Measurements from ENCODE around the gene MOGAT2.

The MOGAT2 gene

DNA sequence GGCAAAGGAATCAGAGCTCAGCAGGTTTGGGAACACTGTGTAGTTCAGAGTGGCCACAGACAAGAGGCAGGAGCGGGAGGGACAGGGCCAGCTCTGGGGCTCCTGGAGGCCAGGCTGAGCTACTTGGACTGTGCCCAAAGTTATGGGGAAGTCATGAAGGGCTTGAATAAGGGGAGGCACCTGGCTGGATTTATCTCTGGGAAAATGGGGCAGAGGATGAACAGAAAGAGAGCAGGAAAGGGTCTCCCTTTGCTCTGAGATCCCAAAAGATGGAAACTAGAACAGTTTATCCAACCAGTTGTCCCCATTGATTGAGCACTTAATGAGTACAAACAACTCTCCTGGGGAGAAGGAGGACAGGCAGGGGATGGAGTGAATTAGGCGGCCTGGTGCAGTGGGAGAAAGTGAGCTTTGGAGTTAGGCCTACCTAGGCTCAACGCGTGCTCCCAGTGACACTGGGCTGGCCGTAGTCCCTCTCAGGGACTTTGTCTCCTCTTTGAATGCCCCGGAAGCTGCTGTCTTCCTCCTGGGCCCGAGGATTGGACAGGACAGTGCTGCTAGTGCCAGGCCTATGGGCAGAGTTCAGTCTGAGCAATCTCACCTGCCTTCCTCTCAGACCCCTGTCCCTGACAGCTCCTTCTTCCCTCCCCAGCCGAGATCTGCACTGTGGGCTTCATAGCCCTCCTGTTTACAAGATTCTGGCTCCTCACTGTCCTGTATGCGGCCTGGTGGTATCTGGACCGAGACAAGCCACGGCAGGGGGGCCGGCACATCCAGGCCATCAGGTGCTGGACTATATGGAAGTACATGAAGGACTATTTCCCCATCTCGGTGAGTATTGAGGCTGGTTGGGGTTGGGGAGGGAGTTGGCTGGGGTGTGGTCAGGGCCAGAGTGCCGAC is 2.0 kb downstream of the MOGAT2 start:
- H3K4me3 ChIP-seq (ENCODE audit: low read length), result no peak overlapping the region
- DNase-seq (ENCODE audit: low read depth), result no peak
- TF ChIP-seq, protein P1, sequence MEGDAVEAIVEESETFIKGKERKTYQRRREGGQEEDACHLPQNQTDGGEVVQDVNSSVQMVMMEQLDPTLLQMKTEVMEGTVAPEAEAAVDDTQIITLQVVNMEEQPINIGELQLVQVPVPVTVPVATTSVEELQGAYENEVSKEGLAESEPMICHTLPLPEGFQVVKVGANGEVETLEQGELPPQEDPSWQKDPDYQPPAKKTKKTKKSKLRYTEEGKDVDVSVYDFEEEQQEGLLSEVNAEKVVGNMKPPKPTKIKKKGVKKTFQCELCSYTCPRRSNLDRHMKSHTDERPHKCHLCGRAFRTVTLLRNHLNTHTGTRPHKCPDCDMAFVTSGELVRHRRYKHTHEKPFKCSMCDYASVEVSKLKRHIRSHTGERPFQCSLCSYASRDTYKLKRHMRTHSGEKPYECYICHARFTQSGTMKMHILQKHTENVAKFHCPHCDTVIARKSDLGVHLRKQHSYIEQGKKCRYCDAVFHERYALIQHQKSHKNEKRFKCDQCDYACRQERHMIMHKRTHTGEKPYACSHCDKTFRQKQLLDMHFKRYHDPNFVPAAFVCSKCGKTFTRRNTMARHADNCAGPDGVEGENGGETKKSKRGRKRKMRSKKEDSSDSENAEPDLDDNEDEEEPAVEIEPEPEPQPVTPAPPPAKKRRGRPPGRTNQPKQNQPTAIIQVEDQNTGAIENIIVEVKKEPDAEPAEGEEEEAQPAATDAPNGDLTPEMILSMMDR (conservative IDR thresholded peaks at IDR 0.05; ENCODE audit: low read length), result no peak

DNA sequence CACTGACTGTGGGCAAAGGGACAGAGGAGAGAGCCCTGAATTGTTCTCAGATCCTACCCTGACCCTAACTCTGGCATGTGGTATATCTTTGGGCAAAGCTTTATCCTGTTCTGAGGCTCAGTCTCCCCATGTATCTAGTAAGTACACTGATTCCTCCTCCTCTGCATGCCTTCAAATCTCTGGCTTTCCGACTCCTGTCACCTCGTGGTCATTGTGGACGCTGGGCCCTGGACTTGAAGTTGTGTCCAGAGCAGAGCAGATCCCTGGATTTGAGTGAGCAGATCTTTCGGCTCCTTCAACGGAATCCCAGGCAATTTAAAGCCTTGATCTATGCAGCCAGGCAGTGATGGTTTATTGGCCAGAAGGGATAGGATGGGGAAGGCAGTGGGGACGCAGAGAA is 3.0 kb downstream of the MOGAT2 start:
- H3K4me3 ChIP-seq (ENCODE audit: low read length), result no peak overlapping the region
- no peak for DNase-seq (ENCODE audit: low read depth)
- TF ChIP-seq, protein P1 (conservative IDR thresholded peaks at IDR 0.05; ENCODE audit: low read length), result no peak

DNA sequence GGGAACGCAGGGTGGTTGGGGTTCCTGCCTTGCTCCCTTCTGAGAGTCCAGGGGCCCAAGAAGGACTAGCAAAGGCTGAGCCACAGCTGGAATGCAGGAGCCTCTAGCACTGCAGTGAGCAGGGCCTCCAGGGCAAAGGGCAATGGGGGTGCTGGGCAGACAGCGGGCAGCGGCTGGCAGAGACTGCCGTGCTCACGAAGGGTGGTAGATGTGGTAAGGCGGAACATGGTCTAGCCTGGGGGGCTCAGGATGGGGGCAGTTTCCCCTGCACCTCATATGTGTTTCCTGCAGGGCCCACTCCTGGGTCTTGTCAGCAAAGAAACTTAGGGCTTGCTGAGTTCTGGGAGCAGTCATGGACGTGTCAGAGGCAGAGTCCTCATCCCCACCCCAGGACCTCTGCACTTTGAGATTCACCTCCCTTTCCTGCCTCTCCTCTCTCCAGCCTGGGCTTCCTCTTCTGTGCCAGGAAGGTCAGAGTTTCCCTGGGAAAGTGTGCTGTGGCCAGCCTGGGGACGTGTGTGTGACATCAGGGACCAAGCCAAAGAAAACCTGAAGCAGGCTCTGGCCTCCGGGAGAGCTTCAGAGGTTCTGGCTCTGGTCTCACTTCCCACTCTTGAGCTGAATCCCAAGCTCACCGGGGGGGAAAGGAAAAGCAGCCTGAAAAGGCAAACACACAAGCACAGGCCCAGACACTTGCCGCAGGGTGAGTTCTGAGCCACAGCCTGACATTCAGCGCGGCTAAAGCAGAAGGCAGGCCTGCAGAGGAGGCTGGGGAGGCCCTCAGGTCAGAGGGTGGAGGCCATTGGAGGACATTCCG is 4.4 kb downstream of the MOGAT2 start:
- H3K4me3 ChIP-seq (ENCODE audit: low read length), result no peak overlapping the region
- no peak for DNase-seq (ENCODE audit: low read depth)
- TF ChIP-seq, protein P1 (conservative IDR thresholded peaks at IDR 0.05; ENCODE audit: low read length), result no peak

DNA sequence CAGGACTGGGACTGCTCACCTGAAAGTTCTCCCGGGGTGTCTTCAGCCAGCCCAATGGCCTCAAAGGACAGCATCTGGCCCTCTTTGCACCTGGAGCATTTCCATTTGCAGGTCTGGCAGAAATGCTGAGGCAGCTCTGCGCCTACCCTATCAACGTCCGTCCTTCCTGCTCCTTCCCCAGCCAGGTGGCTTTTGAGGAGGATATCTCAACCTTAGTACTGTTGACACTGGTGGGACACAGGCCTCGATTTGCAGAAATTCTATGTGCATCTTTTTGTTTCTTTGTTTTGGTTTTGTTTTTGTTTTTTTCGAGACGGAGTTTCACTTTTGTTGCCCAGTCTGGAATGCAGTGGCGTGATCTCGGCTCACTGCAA is 5.0 kb downstream of the MOGAT2 start:
- H3K4me3 ChIP-seq (ENCODE audit: low read length), result no peak overlapping the region
- TF ChIP-seq, protein P1 (conservative IDR thresholded peaks at IDR 0.05; ENCODE audit: low read length), result no peak
- DNase-seq (ENCODE audit: low read depth), result no peak

DNA sequence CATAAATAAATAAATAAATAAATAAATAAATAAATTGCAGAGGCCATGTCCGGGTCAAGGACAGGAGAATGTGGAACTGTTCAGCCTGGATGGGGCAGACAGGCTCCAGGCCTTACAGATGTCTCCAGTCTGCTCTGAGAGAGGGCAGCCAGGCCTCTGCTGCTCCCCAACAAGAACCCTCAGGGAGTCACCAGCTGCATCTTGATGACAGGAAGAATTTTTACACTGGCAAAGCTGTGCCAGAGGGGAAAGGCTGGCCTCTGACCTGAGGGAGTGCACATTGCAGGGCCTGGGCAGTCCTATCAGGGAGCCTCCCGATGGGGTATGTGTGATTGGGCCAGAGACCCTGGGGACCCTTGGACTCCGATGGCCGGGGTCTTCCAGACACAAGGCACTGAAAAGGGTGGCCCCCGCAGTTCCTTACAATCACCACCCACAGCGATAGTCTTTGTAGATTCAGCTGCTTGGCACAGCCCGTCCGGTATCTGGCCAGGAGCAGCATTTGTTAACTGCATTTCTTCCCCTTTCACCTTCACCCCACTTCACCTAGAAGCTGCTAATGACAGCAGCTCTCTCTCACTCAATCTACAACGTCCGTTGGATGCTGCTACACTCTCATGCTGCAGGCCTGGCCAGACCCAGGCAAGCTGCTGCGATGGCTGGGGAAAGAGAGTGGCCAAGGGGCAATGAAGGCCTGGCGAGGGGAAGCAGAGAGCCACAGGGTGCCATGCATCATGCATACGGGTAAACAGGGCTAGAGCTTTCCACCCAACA is 8.1 kb downstream of the MOGAT2 start:
- TF ChIP-seq, protein P1 (conservative IDR thresholded peaks at IDR 0.05; ENCODE audit: low read length), result no peak
- H3K4me3 ChIP-seq (ENCODE audit: low read length), result no peak overlapping the region

DNA sequence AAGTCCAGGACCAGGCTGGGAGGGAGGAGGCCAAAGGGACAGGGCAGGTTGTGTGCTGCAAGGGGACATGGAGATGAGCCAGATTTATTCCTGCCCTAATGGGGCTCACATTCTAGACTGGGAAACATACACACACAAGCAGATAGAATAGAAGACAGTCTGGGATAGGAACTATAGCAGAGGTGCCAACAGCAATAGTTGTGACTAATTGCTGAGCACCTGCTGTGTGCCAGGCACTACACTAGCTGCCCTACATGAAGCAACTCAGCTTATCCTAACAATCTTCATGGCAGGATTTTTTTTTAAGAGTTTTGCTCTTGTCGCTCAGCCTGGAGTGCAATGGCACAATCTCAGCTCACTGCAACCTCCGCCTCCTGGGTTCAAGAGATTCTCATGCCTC is 11.4 kb downstream of the MOGAT2 start:
- DNase-seq (ENCODE audit: low read depth), result no peak
- H3K4me3 ChIP-seq (ENCODE audit: low read length), result no peak overlapping the region
- TF ChIP-seq, protein P1 (conservative IDR thresholded peaks at IDR 0.05; ENCODE audit: low read length), result no peak

More for the DNA sequence above, 8.1 kb downstream of the MOGAT2 start:
- no peak for DNase-seq (ENCODE audit: low read depth)

Measured in AG10803 (cell line).